OCI-LY7 (cell line): Measurements from ENCODE around the gene ECSIT.

Source experiments
- EZH2phosphoT487 ChIP-seq: fragments of 200-600 bp; sonication (generic); IDR thresholded peaks from 2 replicates; pipeline ENCODE4 v1.6.1; 2018; ENCODE audit warnings: low read depth, borderline replicate concordance, mild to moderate bottlenecking, mixed run types, antibody characterized with exemption, low read length, moderate library complexity, mixed read lengths
- TF ChIP-seq, protein P1 (sequence below): fragments of 200-600 bp; sonication (generic); conservative IDR thresholded peaks from 2 replicates; pipeline ENCODE4 v1.5.1; 2014; ENCODE audit warnings: mild to moderate bottlenecking, antibody characterized with exemption, low read length, moderate library complexity, mixed read lengths

DNA sequence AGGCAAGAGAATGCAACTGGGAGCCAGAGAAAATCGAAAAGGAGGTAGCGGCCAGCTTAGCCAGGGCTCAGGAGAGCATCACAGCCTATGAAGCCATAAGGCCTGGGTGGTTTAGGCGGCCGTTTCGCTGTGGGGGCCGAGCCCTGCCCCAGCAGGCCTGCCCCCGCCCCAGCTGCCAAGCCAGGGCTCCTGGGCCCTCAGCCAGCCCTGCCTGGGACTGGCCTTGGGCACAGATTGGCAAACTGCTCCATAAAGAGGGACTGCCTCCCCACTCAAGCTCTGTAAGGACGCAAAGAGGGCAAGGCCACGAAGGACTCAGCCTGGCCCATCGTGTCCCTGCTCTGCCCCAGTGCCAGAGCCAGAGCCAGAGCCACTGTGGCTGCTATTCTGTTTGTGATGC, 33.5 kb downstream of the ECSIT start:
- no peak for TF ChIP-seq EZH2phosphoT487
- TF ChIP-seq, protein P1, sequence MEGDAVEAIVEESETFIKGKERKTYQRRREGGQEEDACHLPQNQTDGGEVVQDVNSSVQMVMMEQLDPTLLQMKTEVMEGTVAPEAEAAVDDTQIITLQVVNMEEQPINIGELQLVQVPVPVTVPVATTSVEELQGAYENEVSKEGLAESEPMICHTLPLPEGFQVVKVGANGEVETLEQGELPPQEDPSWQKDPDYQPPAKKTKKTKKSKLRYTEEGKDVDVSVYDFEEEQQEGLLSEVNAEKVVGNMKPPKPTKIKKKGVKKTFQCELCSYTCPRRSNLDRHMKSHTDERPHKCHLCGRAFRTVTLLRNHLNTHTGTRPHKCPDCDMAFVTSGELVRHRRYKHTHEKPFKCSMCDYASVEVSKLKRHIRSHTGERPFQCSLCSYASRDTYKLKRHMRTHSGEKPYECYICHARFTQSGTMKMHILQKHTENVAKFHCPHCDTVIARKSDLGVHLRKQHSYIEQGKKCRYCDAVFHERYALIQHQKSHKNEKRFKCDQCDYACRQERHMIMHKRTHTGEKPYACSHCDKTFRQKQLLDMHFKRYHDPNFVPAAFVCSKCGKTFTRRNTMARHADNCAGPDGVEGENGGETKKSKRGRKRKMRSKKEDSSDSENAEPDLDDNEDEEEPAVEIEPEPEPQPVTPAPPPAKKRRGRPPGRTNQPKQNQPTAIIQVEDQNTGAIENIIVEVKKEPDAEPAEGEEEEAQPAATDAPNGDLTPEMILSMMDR, result no peak
